Endothelial cell of umbilical vein (primary cell): ENCODE data around the gene CHTF8.

ENCODE experiments used
- EZH2 ChIP-seq: IDR thresholded peaks from 2 replicates; pipeline ENCODE4 v1.6.1; 2012; ENCODE audit warnings: borderline replicate concordance, low read depth, mild to moderate bottlenecking, moderate library complexity, low read length, inconsistent platforms; ENCODE audit not compliant: severe bottlenecking
- POLR2A ChIP-seq: IDR thresholded peaks from 2 replicates; pipeline ENCODE4 v1.6.1; 2012; ENCODE audit warnings: low read depth, mild to moderate bottlenecking, control low read depth, low read length
- TF ChIP-seq, protein P1 (sequence below), 2 donors: IDR thresholded peaks; 1 replicate in 1 of 2; 2 replicates in 1 of 2; pipeline ENCODE4 v1.5.1; 2011; ENCODE audit warnings: low read length in 2 of 2, mild to moderate bottlenecking in 2 of 2, moderate library complexity in 2 of 2, control low read depth in 1 of 2, inconsistent platforms in 1 of 2, low read depth in 1 of 2; ENCODE audit not compliant: insufficient read depth in 1 of 2; ENCODE audit errors: extremely low read depth in 1 of 2

DNA sequence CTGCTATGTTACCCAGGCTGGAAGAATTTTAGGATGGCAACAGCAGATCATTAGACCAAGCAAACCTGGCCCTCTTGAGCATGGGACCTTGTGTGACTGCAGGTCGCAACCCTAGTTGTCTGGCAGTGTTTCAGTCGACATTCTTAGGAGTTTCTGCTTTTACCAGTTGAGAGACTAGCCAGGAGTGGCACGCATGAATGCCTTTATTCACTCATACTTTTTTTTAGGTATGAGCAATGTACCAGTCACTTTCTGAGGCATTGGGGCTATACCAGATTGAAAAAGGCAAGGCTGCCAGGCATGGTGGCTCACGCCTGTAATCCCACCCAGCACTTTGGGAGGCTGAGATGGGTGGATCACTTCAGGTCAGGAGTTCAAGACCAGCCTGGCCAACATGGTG lies 55.1 kb downstream of the CHTF8 start:
- TF ChIP-seq, protein P1, sequence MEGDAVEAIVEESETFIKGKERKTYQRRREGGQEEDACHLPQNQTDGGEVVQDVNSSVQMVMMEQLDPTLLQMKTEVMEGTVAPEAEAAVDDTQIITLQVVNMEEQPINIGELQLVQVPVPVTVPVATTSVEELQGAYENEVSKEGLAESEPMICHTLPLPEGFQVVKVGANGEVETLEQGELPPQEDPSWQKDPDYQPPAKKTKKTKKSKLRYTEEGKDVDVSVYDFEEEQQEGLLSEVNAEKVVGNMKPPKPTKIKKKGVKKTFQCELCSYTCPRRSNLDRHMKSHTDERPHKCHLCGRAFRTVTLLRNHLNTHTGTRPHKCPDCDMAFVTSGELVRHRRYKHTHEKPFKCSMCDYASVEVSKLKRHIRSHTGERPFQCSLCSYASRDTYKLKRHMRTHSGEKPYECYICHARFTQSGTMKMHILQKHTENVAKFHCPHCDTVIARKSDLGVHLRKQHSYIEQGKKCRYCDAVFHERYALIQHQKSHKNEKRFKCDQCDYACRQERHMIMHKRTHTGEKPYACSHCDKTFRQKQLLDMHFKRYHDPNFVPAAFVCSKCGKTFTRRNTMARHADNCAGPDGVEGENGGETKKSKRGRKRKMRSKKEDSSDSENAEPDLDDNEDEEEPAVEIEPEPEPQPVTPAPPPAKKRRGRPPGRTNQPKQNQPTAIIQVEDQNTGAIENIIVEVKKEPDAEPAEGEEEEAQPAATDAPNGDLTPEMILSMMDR (IDR thresholded peaks at IDR 0.05; ENCODE audit: extremely low read depth in 1 of 2, insufficient read depth in 1 of 2, low read depth in 1 of 2, low read length in 2 of 2): no peak
- no peak for TF ChIP-seq POLR2A
- TF ChIP-seq EZH2: no peak
